GM12865 (cell line): Measurements from ENCODE around the gene SLC19A2.

Source experiments
- DNase-seq: peaks from one replicate; pipeline ENCODE4 v3.0.0; 2010; ENCODE audit warnings: low read depth
- H3K4me3 ChIP-seq: 2 replicates; pipeline ENCODE4 v1.5.1; 2011; ENCODE audit warnings: mild to moderate bottlenecking, low read depth, low read length, control low read depth
- CTCF ChIP-seq: IDR thresholded peaks from 2 replicates; pipeline ENCODE4 v1.5.1; 2011; ENCODE audit warnings: low read length, control low read depth, low read depth, inconsistent platforms; ENCODE audit not compliant: insufficient read depth; ENCODE audit errors: missing control alignments

The SLC19A2 gene

GRCh38 chr1:169527451-169528214, 41.9 kb upstream of the SLC19A2 start:
- no peak overlapping the region for H3K4me3 ChIP-seq
- TF ChIP-seq CTCF = no peak
- no peak for DNase-seq

GRCh38 chr1:169527001-169527400, 41.3 kb upstream of the SLC19A2 start:
- no peak overlapping the region for H3K4me3 ChIP-seq
- no peak for DNase-seq
- TF ChIP-seq CTCF = no peak

- no peak for TF ChIP-seq CTCF
- no peak overlapping the region for H3K4me3 ChIP-seq
- DNase-seq = no peak
Observed at GRCh38 chr1:169526120-169526832, 40.5 kb upstream of the SLC19A2 start.

- H3K4me3 ChIP-seq = no peak overlapping the region
- TF ChIP-seq CTCF = no peak
- DNase-seq = no peak
Observed at GRCh38 chr1:169525391-169525790, 39.6 kb upstream of the SLC19A2 start.

- H3K4me3 ChIP-seq = no peak overlapping the region
- DNase-seq = no peak
- TF ChIP-seq CTCF = no peak
Observed at GRCh38 chr1:169523904-169524303, 38.2 kb upstream of the SLC19A2 start.

- H3K4me3 ChIP-seq = no peak overlapping the region
- DNase-seq = no peak
- TF ChIP-seq CTCF = no peak
Observed at GRCh38 chr1:169521226-169521625, 35.5 kb upstream of the SLC19A2 start.
